Small intestine (tissue), 7 donors: ENCODE results near the gene SLC13A4. TPM values are rescaled to one million over a fixed set of nuclear protein-coding genes. Genes with fewer than 3 reads are reported as not detected.
"Not testable (repeated sequence)": the region's sequence is repeated elsewhere in the genome, so short reads cannot be mapped to it uniquely, and the experiment has no call there.

Source experiments
- DNase-seq, 2 donors: peaks; one replicate each; pipeline versions ENCODE4 v3.0.0 to v3.0.0-alpha.2; 2013
- FAIRE-seq: peaks from 2 replicates; lab custom pipeline; 2012; peaks lifted over from hg19 to GRCh38; lab: Jason Lieb, UNC
- H3K27ac ChIP-seq, 3 donors: one replicate each; pipeline ENCODE4 v1.5.1; 2013; ENCODE audit warnings: low read length in 2 of 3, mild to moderate bottlenecking in 2 of 3, control low read depth in 1 of 3, inconsistent platforms in 1 of 3, low read depth in 1 of 3, moderate library complexity in 1 of 3
- H3K27me3 ChIP-seq, 3 donors: one replicate each; pipeline ENCODE4 v1.6.1; 2013; ENCODE audit warnings: low read length in 3 of 3, inconsistent platforms in 1 of 3; ENCODE audit not compliant: control insufficient read depth in 3 of 3, insufficient read depth in 3 of 3
- H3K36me3 ChIP-seq, 3 donors: one replicate each; pipeline ENCODE4 v1.6.1; 2013; ENCODE audit warnings: low read length in 3 of 3, inconsistent platforms in 1 of 3, low read depth in 1 of 3, mild to moderate bottlenecking in 1 of 3, moderate library complexity in 1 of 3; ENCODE audit not compliant: control insufficient read depth in 3 of 3, insufficient read depth in 2 of 3
- H3K4me1 ChIP-seq, 3 donors: one replicate each; pipeline ENCODE4 v1.6.1; 2013; ENCODE audit warnings: low read length in 2 of 3, inconsistent platforms in 1 of 3, low read depth in 1 of 3, mild to moderate bottlenecking in 1 of 3, moderate library complexity in 1 of 3; ENCODE audit not compliant: control insufficient read depth in 3 of 3, insufficient read depth in 2 of 3
- H3K4me3 ChIP-seq, 3 donors: one replicate each; pipeline ENCODE4 v1.5.1; 2013; ENCODE audit warnings: low read length in 3 of 3, control low read depth in 1 of 3, inconsistent platforms in 1 of 3, low read depth in 1 of 3, mild to moderate bottlenecking in 1 of 3, moderate library complexity in 1 of 3
- H3K9me3 ChIP-seq, 2 donors: one replicate each; pipeline ENCODE4 v1.6.1; 2013; ENCODE audit warnings: low read depth in 1 of 2, low read length in 1 of 2; ENCODE audit not compliant: control insufficient read depth in 2 of 2, insufficient read depth in 1 of 2
- WGBS, 3 donors: extraction: QIAGEN DNeasy Blood & Tissue Kit; methylation state at CpG; one replicate each; pipeline ENCODE4 v1.1.7; 2013; 5-methylcytosine and 5-hydroxymethylcytosine counted together
- polyA plus RNA-seq, 4 donors: library from polyadenylated mRNA; stranded (reverse) in 3 of 4; unstranded in 1 of 4; fragments of 200-250 nt in 3 of 4; fragments of 120-200 nt in 1 of 4; gene quantifications; one replicate each; pipeline versions ENCODE4 v1.2.1 to v1.2.3, GENCODE V29; 2013
- donor health status: healthy with polysubstance abuse.
- donor health status: control.
- donor health status: control.
- donor health status: Bipolar disorder and iron deficiency.
- donor health status: healthy.

The SLC13A4 gene
- polyA plus RNA-seq, 4 donors: 0.04 to 0.56 TPM; not detected in 2

GRCh38 chr7:135744938-135745702 lies 17.1 kb upstream of the SLC13A4 start:
- DNase-seq (no peak), FAIRE-seq (no peak)
- WGBS, 3 donors: 76 to 87% (median 85%) methylated on average over 8 of the region's 8 CpGs
- Histone ChIP-seq H3K4me1 (no peaks in the 10 kb centered on the region), H3K27ac (peak overlapping the region in 1 of 3 donors; percentile 57), H3K9me3 (no peaks in the 10 kb centered on the region), H3K27me3 (no peaks in the 10 kb centered on the region), H3K4me3 (no peak overlapping the region), H3K36me3 (no peaks in the 10 kb centered on the region)

DNA sequence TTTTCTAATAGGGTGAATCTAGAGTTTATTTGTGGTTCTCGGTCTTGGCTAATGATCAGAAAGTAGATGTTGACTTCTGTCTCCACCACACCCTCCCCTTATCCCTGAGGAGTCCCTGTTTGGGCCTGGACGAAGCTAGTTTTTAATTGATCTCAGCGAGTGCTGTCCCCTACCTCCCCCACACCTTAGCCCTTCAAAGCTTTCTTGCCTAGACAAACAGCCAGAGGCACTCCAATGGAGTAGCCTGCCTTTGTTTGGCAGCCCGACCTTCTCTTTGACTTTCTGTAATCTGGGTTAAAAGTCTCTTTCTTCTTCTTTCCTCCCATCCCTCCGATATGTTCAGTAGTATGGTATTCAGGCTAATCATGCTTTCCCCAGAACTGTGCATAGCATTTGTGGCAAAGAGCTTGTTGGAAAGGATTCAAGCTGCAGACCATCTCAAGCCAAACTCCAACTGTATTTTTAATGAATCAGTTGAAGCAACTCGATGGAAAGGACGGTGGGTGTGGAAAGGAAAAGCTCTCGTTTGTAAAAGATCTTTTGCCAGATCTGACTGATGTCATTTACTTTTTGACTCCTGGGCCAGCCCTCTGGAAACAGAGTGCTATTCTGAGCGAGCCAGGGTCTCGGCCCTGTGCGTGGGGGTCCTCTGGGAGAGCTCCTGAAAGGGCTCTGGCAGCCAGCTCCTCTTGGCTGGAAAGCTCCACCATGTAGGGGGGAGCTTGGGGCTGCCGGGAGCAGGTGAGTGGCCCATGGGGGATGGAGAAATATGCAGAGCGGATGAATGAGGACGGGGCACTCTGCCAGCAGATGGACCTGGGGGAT lies 16.1 kb upstream of the SLC13A4 start:
- no peak overlapping the region for H3K4me3 ChIP-seq
- no peak for FAIRE-seq
- WGBS, 3 donors: 47 to 66% (median 59%) methylated on average over 14 of the region's 14 CpGs
- H3K27me3 ChIP-seq: no peaks in the 10 kb centered on the region
- no peak overlapping the region for H3K27ac ChIP-seq
- DNase-seq: no peak
- H3K36me3 ChIP-seq: no peaks in the 10 kb centered on the region
- no peaks in the 10 kb centered on the region for H3K9me3 ChIP-seq
- no peaks in the 10 kb centered on the region for H3K4me1 ChIP-seq

- H3K4me1 ChIP-seq: no peaks in the 10 kb centered on the region
- FAIRE-seq (no peak), DNase-seq (peak in 1 of 2 donors; percentile 6)
- H3K36me3 ChIP-seq: no peaks in the 10 kb centered on the region
- no peaks in the 10 kb centered on the region for H3K9me3 ChIP-seq
- H3K27me3 ChIP-seq: no peaks in the 10 kb centered on the region
- no peak overlapping the region for H3K4me3 ChIP-seq
- no peak overlapping the region for H3K27ac ChIP-seq
- 74 to 86% (median 81%) methylated on average over 4 of the region's 4 CpGs for WGBS, 3 donors
Measured at GRCh38 chr7:135742371-135742770, 14.4 kb upstream of the SLC13A4 start.

DNA sequence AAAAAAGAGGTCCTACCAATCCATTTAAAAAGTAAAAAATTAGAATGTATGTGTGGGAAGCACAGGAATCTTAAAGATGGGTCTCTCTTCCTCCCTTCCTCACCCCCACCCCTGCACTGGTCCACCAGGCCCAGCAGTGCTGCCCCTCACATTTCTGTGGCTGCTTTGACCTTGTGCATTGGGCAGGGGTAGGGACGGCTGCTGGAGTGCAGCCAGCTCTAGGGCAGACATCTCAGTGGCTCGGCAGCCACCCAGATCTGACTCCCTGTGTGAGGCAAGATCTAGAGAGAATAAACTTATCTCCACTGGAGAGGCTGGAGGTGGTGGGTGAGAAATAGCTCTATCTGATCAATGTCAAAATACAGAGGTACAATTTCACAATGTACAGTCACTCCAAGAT lies 13.9 kb upstream of the SLC13A4 start:
- H3K27ac ChIP-seq: no peak overlapping the region
- 28 to 59% (median 49%) methylated on average over 2 of the region's 2 CpGs for WGBS, 3 donors
- no peaks in the 10 kb centered on the region for H3K36me3 ChIP-seq
- H3K27me3 ChIP-seq: no peaks in the 10 kb centered on the region
- no peaks in the 10 kb centered on the region for H3K9me3 ChIP-seq
- DNase-seq (no peak), FAIRE-seq (no peak)
- H3K4me1 ChIP-seq: no peaks in the 10 kb centered on the region
- H3K4me3 ChIP-seq: no peak overlapping the region

DNA sequence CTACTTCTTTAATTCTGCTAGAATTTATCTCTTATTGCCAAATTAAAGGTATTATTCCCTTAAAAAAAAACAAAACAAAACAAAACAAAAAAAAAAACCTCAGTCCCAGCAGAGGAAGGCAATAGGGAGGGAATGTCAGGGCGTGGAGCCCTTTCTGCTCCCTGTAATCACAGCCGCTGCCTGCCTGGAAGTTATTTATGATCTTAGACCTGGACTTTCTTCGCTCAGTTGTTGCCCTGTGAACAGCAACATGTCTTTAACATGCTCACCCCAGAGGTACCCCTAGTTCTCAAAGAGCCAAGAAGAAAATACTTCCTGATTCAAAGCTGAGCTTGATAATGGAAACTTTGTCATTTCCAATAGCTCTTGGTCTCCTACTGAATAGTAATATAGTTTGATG lies 12.9 kb upstream of the SLC13A4 start:
- no peaks in the 10 kb centered on the region for H3K27me3 ChIP-seq
- no peaks in the 10 kb centered on the region for H3K4me1 ChIP-seq
- H3K27ac ChIP-seq: no peak overlapping the region
- H3K9me3 ChIP-seq: no peaks in the 10 kb centered on the region
- no peak overlapping the region for H3K4me3 ChIP-seq
- 21 to 60% (median 35%) methylated on average over 3 of the region's 3 CpGs for WGBS, 3 donors
- FAIRE-seq: no peak
- H3K36me3 ChIP-seq: no peaks in the 10 kb centered on the region
- DNase-seq: peak; percentile 40 to 65

- H3K4me1 ChIP-seq, H3K4me3 ChIP-seq, H3K27me3 ChIP-seq, H3K9me3 ChIP-seq, H3K36me3 ChIP-seq, DNase-seq, H3K27ac ChIP-seq, FAIRE-seq: not testable (repeated sequence)
- WGBS, 3 donors: 92 to 95% (median 94%) methylated on average over 10 of the region's 10 CpGs
Measured at GRCh38 chr7:135737306-135737647, 9.3 kb upstream of the SLC13A4 start.

DNA sequence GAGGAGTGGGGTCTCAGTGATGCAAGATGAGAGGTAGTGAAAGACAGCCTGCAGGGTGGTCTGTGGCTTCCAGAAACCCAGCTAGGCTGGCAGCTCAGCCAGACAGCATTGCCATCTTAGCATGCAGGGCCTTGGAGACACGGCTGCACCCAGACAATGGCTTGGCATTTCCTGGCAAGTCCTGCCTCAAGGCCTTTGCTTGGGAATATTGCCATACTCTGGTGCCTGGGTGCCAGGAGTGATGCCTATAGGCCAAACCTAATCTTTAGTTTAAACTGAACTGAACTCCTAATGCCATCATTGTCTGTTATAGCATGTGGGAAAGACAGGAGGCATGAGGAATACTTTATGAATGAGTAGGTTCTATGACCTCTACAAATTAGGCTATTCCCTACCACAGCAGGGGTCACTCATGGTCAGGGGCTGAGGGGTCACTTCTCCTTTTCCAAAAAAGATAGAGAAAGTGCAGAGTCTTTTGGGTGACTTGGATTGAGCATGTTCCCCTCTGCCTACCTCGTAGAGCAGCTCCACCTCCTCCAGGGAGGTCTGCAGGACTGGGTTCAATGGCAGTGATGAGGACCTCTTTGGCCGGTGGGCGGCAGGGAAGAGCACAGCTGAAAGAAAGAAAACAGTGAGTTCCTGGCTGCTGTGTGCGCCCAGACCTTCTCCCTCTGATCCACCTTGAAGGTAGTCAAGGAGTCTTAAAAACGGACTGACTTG lies 8.8 kb upstream of the SLC13A4 start:
- no peak overlapping the region for H3K4me3 ChIP-seq
- H3K36me3 ChIP-seq: no peaks in the 10 kb centered on the region
- no peaks in the 10 kb centered on the region for H3K27me3 ChIP-seq
- DNase-seq: no peak
- H3K9me3 ChIP-seq: no peaks in the 10 kb centered on the region
- 77 to 78% (median 77%) methylated on average over 6 of the region's 6 CpGs for WGBS, 3 donors
- FAIRE-seq: no peak
- no peaks in the 10 kb centered on the region for H3K4me1 ChIP-seq
- no peak overlapping the region for H3K27ac ChIP-seq

- Histone ChIP-seq H3K9me3 (no peaks in the 10 kb centered on the region), H3K36me3 (no peaks in the 10 kb centered on the region), H3K27me3 (no peaks in the 10 kb centered on the region), H3K27ac (no peak overlapping the region), H3K4me1 (no peaks in the 10 kb centered on the region), H3K4me3 (no peak overlapping the region)
- FAIRE-seq: no peak
- DNase-seq: no peak
- 88 to 94% (median 90%) methylated on average over 1 of the region's 1 CpG for WGBS, 3 donors
Measured at GRCh38 chr7:135734343-135734689, 6.3 kb upstream of the SLC13A4 start.
